Subcutaneous abdominal adipose tissue (tissue), 5 donors: ENCODE measurements around the gene OSM.
A peak's percentile ranks its signal among the peaks of the same experiment; 100 is the strongest.

Experiments used
- H3K27ac ChIP-seq: one replicate; pipeline ENCODE4 v1.7.0; 2013; ENCODE audit warnings: low read depth, mild to moderate bottlenecking, inconsistent platforms, low read length, moderate library complexity
- H3K27me3 ChIP-seq, 5 donors: one replicate each; pipeline ENCODE4 v1.7.0; 2013; ENCODE audit warnings: low read length in 5 of 5, inconsistent platforms in 1 of 5; ENCODE audit not compliant: control insufficient read depth in 5 of 5, insufficient read depth in 4 of 5
- H3K36me3 ChIP-seq, 5 donors: one replicate each; pipeline ENCODE4 v1.7.0; 2013; ENCODE audit warnings: low read length in 5 of 5; ENCODE audit not compliant: control insufficient read depth in 5 of 5, insufficient read depth in 5 of 5
- H3K4me1 ChIP-seq, 5 donors: one replicate each; pipeline ENCODE4 v1.7.0; 2013; ENCODE audit warnings: low read length in 5 of 5, mild to moderate bottlenecking in 3 of 5, moderate library complexity in 1 of 5; ENCODE audit not compliant: control insufficient read depth in 5 of 5, insufficient read depth in 5 of 5
- H3K4me3 ChIP-seq, 5 donors: one replicate each; pipeline ENCODE4 v1.7.0; 2013; ENCODE audit warnings: low read length in 5 of 5, low read depth in 1 of 5
- H3K9ac ChIP-seq, 5 donors: one replicate each; pipeline ENCODE4 v1.7.0; 2013; ENCODE audit warnings: low read length in 5 of 5, mild to moderate bottlenecking in 4 of 5, moderate library complexity in 3 of 5
- H3K9me3 ChIP-seq, 5 donors: one replicate each; pipeline ENCODE4 v1.7.0; 2013; ENCODE audit warnings: low read length in 5 of 5; ENCODE audit not compliant: control insufficient read depth in 5 of 5
- donor health status: healthy.
- donor health status: healthy.
- donor health status: healthy.
- donor health status: healthy.
- donor health status: healthy.

OSM gene

GRCh38 chr22:30297991-30298701 lies 31.5 kb upstream of the OSM start:
- H3K9ac ChIP-seq = peak overlapping the region in 2 of 5 donors; percentile 1 to 39
- no peak overlapping the region for H3K4me3 ChIP-seq
- H3K36me3 ChIP-seq = peaks cover 0 to 88% (median 76%) of the 10 kb centered on the region in 5 donors
- no peak overlapping the region for H3K27ac ChIP-seq
- no peaks in the 10 kb centered on the region for H3K27me3 ChIP-seq
- H3K4me1 ChIP-seq = peaks cover 15 to 37% (median 29%) of the 10 kb centered on the region in 5 donors
- no peaks in the 10 kb centered on the region for H3K9me3 ChIP-seq

GRCh38 chr22:30297276-30297990 lies 30.8 kb upstream of the OSM start:
- Histone ChIP-seq H3K36me3 (peaks cover 0 to 93% (median 83%) of the 10 kb centered on the region in 5 donors), H3K27ac (no peak overlapping the region), H3K4me1 (peaks cover 12 to 30% (median 22%) of the 10 kb centered on the region in 5 donors)

GRCh38 chr22:30296833-30297232 lies 30.2 kb upstream of the OSM start:
- Histone ChIP-seq H3K4me3 (no peak overlapping the region), H3K9ac (no peak overlapping the region), H3K9me3 (no peaks in the 10 kb centered on the region), H3K36me3 (peaks cover 0 to 96% (median 88%) of the 10 kb centered on the region in 5 donors), H3K27me3 (no peaks in the 10 kb centered on the region), H3K4me1 (peaks cover 6 to 30% (median 22%) of the 10 kb centered on the region in 5 donors), H3K27ac (no peak overlapping the region)

More at GRCh38 chr22:30297276-30297990, 30.8 kb upstream of the OSM start:
- Histone ChIP-seq H3K27me3 (no peaks in the 10 kb centered on the region), H3K9ac (no peak overlapping the region), H3K9me3 (no peaks in the 10 kb centered on the region), H3K4me3 (no peak overlapping the region)

- no peak overlapping the region for H3K4me3 ChIP-seq
- H3K9ac ChIP-seq = no peak overlapping the region
- no peaks in the 10 kb centered on the region for H3K9me3 ChIP-seq
- H3K27me3 ChIP-seq = no peaks in the 10 kb centered on the region
- no peak overlapping the region for H3K27ac ChIP-seq
- peaks cover 2 to 30% (median 22%) of the 10 kb centered on the region in 5 donors for H3K4me1 ChIP-seq
- peaks cover 0 to 97% (median 87%) of the 10 kb centered on the region in 5 donors for H3K36me3 ChIP-seq
Measured at GRCh38 chr22:30296324-30296723, 29.7 kb upstream of the OSM start.

GRCh38 chr22:30295576-30295975 lies 28.9 kb upstream of the OSM start:
- Histone ChIP-seq H3K4me3 (no peak overlapping the region), H3K9me3 (no peaks in the 10 kb centered on the region), H3K4me1 (peaks cover 5 to 30% (median 22%) of the 10 kb centered on the region in 5 donors), H3K27ac (no peak overlapping the region), H3K36me3 (peaks cover 0 to 90% (median 80%) of the 10 kb centered on the region in 5 donors), H3K9ac (no peak overlapping the region), H3K27me3 (no peaks in the 10 kb centered on the region)

GRCh38 chr22:30294830-30295229 lies 28.2 kb upstream of the OSM start:
- Histone ChIP-seq H3K4me1 (peaks cover 12 to 34% (median 26%) of the 10 kb centered on the region in 5 donors), H3K36me3 (peaks cover 0 to 84% (median 74%) of the 10 kb centered on the region in 5 donors), H3K4me3 (no peak overlapping the region)

GRCh38 chr22:30294066-30294465 lies 27.4 kb upstream of the OSM start:
- H3K36me3 ChIP-seq = peaks cover 0 to 76% (median 70%) of the 10 kb centered on the region in 5 donors
- H3K9me3 ChIP-seq = no peaks in the 10 kb centered on the region
- no peaks in the 10 kb centered on the region for H3K27me3 ChIP-seq
- H3K27ac ChIP-seq = no peak overlapping the region
- no peak overlapping the region for H3K4me3 ChIP-seq
- peaks cover 12 to 36% (median 30%) of the 10 kb centered on the region in 5 donors for H3K4me1 ChIP-seq
- H3K9ac ChIP-seq = no peak overlapping the region

More at GRCh38 chr22:30294830-30295229, 28.2 kb upstream of the OSM start:
- no peak overlapping the region for H3K9ac ChIP-seq
- no peaks in the 10 kb centered on the region for H3K27me3 ChIP-seq
- no peaks in the 10 kb centered on the region for H3K9me3 ChIP-seq
- no peak overlapping the region for H3K27ac ChIP-seq

- H3K4me3 ChIP-seq = no peak overlapping the region
- peaks cover 15 to 41% (median 37%) of the 10 kb centered on the region in 5 donors for H3K4me1 ChIP-seq
- H3K9ac ChIP-seq = no peak overlapping the region
- H3K9me3 ChIP-seq = no peaks in the 10 kb centered on the region
- no peaks in the 10 kb centered on the region for H3K27me3 ChIP-seq
- no peak overlapping the region for H3K27ac ChIP-seq
- H3K36me3 ChIP-seq = peaks cover 0 to 66% (median 60%) of the 10 kb centered on the region in 5 donors
Measured at GRCh38 chr22:30293026-30293425, 26.4 kb upstream of the OSM start.

GRCh38 chr22:30292069-30292970 lies 25.7 kb upstream of the OSM start:
- H3K9me3 ChIP-seq = no peaks in the 10 kb centered on the region
- H3K27ac ChIP-seq = peak overlapping the region; percentile 77
- peaks cover 0 to 59% (median 53%) of the 10 kb centered on the region in 5 donors for H3K36me3 ChIP-seq
- peak overlapping the region in 1 of 5 donors; percentile 60 for H3K9ac ChIP-seq
- H3K27me3 ChIP-seq = no peaks in the 10 kb centered on the region
- peaks cover 15 to 48% (median 44%) of the 10 kb centered on the region in 5 donors for H3K4me1 ChIP-seq
- no peak overlapping the region for H3K4me3 ChIP-seq
